Measurements from ENCODE around the gene RGS8. TPM values are rescaled to one million over a fixed set of nuclear protein-coding genes. Genes with fewer than 3 reads are reported as not detected.

Gene RGS8
- polyA plus RNA-seq, 3 donors: not detected

DNA sequence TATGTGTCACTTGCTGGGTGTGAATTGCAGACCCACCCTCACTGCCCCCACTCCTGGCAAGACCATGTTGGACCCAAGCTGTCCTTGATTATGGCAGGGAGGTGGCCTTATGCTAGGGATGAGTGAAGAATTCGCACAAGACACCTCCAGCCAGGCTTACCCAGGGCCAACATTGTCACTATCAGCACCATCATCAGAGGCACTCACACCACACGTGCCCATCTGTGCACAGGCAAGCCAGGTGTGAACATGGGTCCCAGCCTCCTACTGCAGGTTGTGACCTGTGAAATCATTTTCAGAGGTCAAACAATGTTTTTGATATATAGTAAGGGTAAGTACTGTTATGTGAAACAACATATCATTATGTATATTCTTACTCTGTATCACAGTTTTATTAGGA, 20.3 kb upstream of the RGS8 start:
- Mint-ChIP-seq H3K4me3 (no peak overlapping the region), H3K36me3 (no peaks in the 10 kb centered on the region), H3K27ac (no peak overlapping the region), H3K9me3 (peaks cover 0 to 4% (median 0%) of the 10 kb centered on the region in 7 donors), H3K4me1 (peaks cover 3% of the 10 kb centered on the region), H3K27me3 (ENCODE audit: low read depth in 3 of 3) (peaks cover 9 to 13% (median 11%) of the 10 kb centered on the region in 3 donors)
- Histone ChIP-seq H3K27ac (ENCODE audit: low read depth in 1 of 2, low read length in 2 of 2) (no peak overlapping the region), H3K4me3 (replicated peaks in 1 of 3; ENCODE audit: low read depth in 2 of 3, low read length in 3 of 3) (no peak overlapping the region), H3K9me3 (replicated peaks in 1 of 2; ENCODE audit: control insufficient read depth in 1 of 2, insufficient read depth in 1 of 2, low read length in 2 of 2) (peaks cover 0 to 2% of the 10 kb centered on the region in 2 donors), H3K4me1 (ENCODE audit: control insufficient read depth in 1 of 2, insufficient read depth in 2 of 2, low read length in 2 of 2) (no peaks in the 10 kb centered on the region), H3K36me3 (replicated peaks in 1 of 2; ENCODE audit: control insufficient read depth in 1 of 2, insufficient read depth in 2 of 2, low read length in 2 of 2) (no peaks in the 10 kb centered on the region), H3K79me2 (ENCODE audit: insufficient read depth, low read length) (no peaks in the 10 kb centered on the region), H3K4me2 (replicated peaks; ENCODE audit: extremely low read depth, low read length, poor library complexity, severe bottlenecking) (no peak overlapping the region), H2AFZ (ENCODE audit: insufficient read depth, low read depth, low read length, poor library complexity, severe bottlenecking) (no peak overlapping the region), H3K9ac (ENCODE audit: insufficient read depth, low read length, poor library complexity, severe bottlenecking) (no peak overlapping the region), H4K20me1 (ENCODE audit: insufficient read depth, low read length) (no peaks in the 10 kb centered on the region), H3K27me3 (ENCODE audit: control insufficient read depth in 2 of 2, insufficient read depth in 2 of 2, low read length in 2 of 2) (peaks cover 0 to 5% of the 10 kb centered on the region in 2 donors)
- no CpG with 5 or more reads among the region's 2 CpGs for WGBS (ENCODE audit: insufficient coverage)
- TF ChIP-seq, protein P1, sequence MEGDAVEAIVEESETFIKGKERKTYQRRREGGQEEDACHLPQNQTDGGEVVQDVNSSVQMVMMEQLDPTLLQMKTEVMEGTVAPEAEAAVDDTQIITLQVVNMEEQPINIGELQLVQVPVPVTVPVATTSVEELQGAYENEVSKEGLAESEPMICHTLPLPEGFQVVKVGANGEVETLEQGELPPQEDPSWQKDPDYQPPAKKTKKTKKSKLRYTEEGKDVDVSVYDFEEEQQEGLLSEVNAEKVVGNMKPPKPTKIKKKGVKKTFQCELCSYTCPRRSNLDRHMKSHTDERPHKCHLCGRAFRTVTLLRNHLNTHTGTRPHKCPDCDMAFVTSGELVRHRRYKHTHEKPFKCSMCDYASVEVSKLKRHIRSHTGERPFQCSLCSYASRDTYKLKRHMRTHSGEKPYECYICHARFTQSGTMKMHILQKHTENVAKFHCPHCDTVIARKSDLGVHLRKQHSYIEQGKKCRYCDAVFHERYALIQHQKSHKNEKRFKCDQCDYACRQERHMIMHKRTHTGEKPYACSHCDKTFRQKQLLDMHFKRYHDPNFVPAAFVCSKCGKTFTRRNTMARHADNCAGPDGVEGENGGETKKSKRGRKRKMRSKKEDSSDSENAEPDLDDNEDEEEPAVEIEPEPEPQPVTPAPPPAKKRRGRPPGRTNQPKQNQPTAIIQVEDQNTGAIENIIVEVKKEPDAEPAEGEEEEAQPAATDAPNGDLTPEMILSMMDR (IDR thresholded peaks at IDR 0.05): no peak
- no peak for DNase-seq
- intact Hi-C loops (cut with micrococcal nuclease): no loop called here

DNA sequence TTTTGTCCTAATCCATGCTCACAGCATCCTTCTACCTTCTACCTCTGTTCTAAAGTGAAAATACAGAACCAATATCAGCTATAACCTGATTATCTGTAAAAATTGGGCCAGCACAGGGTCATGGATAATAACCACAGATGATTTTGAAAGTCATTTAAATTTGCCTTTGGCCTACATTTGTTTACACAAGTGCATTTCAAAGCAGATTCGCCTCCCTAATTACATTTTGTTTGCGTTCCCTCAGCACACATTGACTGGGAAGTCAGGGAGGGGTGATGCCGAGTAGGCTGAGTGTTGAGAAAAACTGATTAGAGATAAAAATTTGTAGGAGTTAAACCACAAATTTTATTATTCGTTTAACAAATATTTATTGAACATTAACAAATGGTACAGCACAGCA, 19.2 kb upstream of the RGS8 start:
- peaks cover 12 to 19% (median 15%) of the 10 kb centered on the region in 3 donors for H3K27me3 Mint-ChIP-seq (ENCODE audit: low read depth in 3 of 3)
- Histone ChIP-seq H3K9me3 (replicated peaks in 1 of 2; ENCODE audit: control insufficient read depth in 1 of 2, insufficient read depth in 1 of 2, low read length in 2 of 2) (peaks cover 0 to 4% of the 10 kb centered on the region in 2 donors), H3K27ac (ENCODE audit: low read depth in 1 of 2, low read length in 2 of 2) (no peak overlapping the region), H3K4me3 (replicated peaks in 1 of 3; ENCODE audit: low read depth in 2 of 3, low read length in 3 of 3) (no peak overlapping the region), H3K4me1 (ENCODE audit: control insufficient read depth in 1 of 2, insufficient read depth in 2 of 2, low read length in 2 of 2) (no peaks in the 10 kb centered on the region), H3K79me2 (ENCODE audit: insufficient read depth, low read length) (no peaks in the 10 kb centered on the region), H3K9ac (ENCODE audit: insufficient read depth, low read length, poor library complexity, severe bottlenecking) (no peak overlapping the region), H3K27me3 (ENCODE audit: control insufficient read depth in 2 of 2, insufficient read depth in 2 of 2, low read length in 2 of 2) (peaks cover 0 to 6% of the 10 kb centered on the region in 2 donors), H3K36me3 (replicated peaks in 1 of 2; ENCODE audit: control insufficient read depth in 1 of 2, insufficient read depth in 2 of 2, low read length in 2 of 2) (no peaks in the 10 kb centered on the region), H4K20me1 (ENCODE audit: insufficient read depth, low read length) (no peaks in the 10 kb centered on the region), H3K4me2 (replicated peaks; ENCODE audit: extremely low read depth, low read length, poor library complexity, severe bottlenecking) (no peak overlapping the region), H2AFZ (ENCODE audit: insufficient read depth, low read depth, low read length, poor library complexity, severe bottlenecking) (no peak overlapping the region)
- peaks cover 3% of the 10 kb centered on the region for H3K4me1 Mint-ChIP-seq
- no peaks in the 10 kb centered on the region for H3K36me3 Mint-ChIP-seq
- H3K4me3 Mint-ChIP-seq: no peak overlapping the region
- no peak overlapping the region for H3K27ac Mint-ChIP-seq
- H3K9me3 Mint-ChIP-seq: peaks cover 0 to 4% (median 0%) of the 10 kb centered on the region in 7 donors
- no peak for DNase-seq
- intact Hi-C loops (cut with micrococcal nuclease): no loop called here
- TF ChIP-seq, protein P1 (IDR thresholded peaks at IDR 0.05): no peak
- WGBS (ENCODE audit: insufficient coverage): no CpG with 5 or more reads among the region's 4 CpGs
